CD4-positive, alpha-beta T cell treated with Interleukin-4 for 1 hour (primary cell): ENCODE results near the gene RTKN2.
"Not testable (repeated sequence)": the region's sequence is repeated elsewhere in the genome, so short reads cannot be mapped to it uniquely, and the experiment has no call there.

Experiments
- DNase-seq, 2 donors: peaks; one replicate each; pipeline ENCODE4 v3.0.0-alpha.2; 2020 to 2022

The RTKN2 gene

GRCh38 chr10:62259456-62259855, 9.2 kb downstream of the RTKN2 start:
- DNase-seq = no peak

GRCh38 chr10:62258926-62259325, 9.7 kb downstream of the RTKN2 start:
- no peak for DNase-seq

GRCh38 chr10:62253704-62254103, 14.9 kb downstream of the RTKN2 start:
- no peak for DNase-seq

- DNase-seq = no peak
Observed at GRCh38 chr10:62252051-62252450, 16.6 kb downstream of the RTKN2 start.

GRCh38 chr10:62250594-62251198, 17.9 kb downstream of the RTKN2 start:
- no peak for DNase-seq

GRCh38 chr10:62249957-62250356, 18.7 kb downstream of the RTKN2 start:
- no peak for DNase-seq

- DNase-seq = no peak
Observed at GRCh38 chr10:62248465-62248864, 20.2 kb downstream of the RTKN2 start.

GRCh38 chr10:62244785-62245467, 23.7 kb downstream of the RTKN2 start:
- DNase-seq = peak; percentile 65 to 81

- no peak for DNase-seq
Observed at GRCh38 chr10:62244088-62244487, 24.6 kb downstream of the RTKN2 start.

- DNase-seq = no peak
Observed at GRCh38 chr10:62243647-62243997, 25.0 kb downstream of the RTKN2 start.

GRCh38 chr10:62242965-62243646, 25.5 kb downstream of the RTKN2 start:
- DNase-seq = peak in 1 of 2 donors; percentile 22

GRCh38 chr10:62241521-62241920, 27.1 kb downstream of the RTKN2 start:
- DNase-seq = not testable (repeated sequence)

GRCh38 chr10:62239994-62240393, 28.6 kb downstream of the RTKN2 start:
- peak in 1 of 2 donors; percentile 39 for DNase-seq

GRCh38 chr10:62238880-62239279, 29.8 kb downstream of the RTKN2 start:
- DNase-seq = no peak

- DNase-seq = no peak
Observed at GRCh38 chr10:62237966-62238365, 30.7 kb downstream of the RTKN2 start.

- no peak for DNase-seq
Observed at GRCh38 chr10:62237506-62237905, 31.1 kb downstream of the RTKN2 start.

- DNase-seq = no peak
Observed at GRCh38 chr10:62234077-62234605, 34.5 kb downstream of the RTKN2 start.

- no peak for DNase-seq
Observed at GRCh38 chr10:62233356-62234076, 35.1 kb downstream of the RTKN2 start.

- DNase-seq = no peak
Observed at GRCh38 chr10:62231805-62232204, 36.8 kb downstream of the RTKN2 start.

- no peak for DNase-seq
Observed at GRCh38 chr10:62231371-62231770, 37.3 kb downstream of the RTKN2 start.

- no peak for DNase-seq
Observed at GRCh38 chr10:62230344-62231121, 38.1 kb downstream of the RTKN2 start.

GRCh38 chr10:62225362-62225761, 43.3 kb downstream of the RTKN2 start:
- no peak for DNase-seq

GRCh38 chr10:62224606-62225005, 44.0 kb downstream of the RTKN2 start:
- no peak for DNase-seq
